ENCODE results near the gene CDH13.

Gene CDH13

GRCh38 chr16:83599789-83600462 lies 973.2 kb downstream of the CDH13 start:
- H3K27me3 Mint-ChIP-seq (ENCODE audit: low read depth), result no peaks in the 10 kb centered on the region
- H3K4me1 Mint-ChIP-seq (ENCODE audit: low read depth), result no peaks in the 10 kb centered on the region
- H3K4me3 Mint-ChIP-seq, result no peak overlapping the region
- no peaks in the 10 kb centered on the region for H3K36me3 Mint-ChIP-seq (ENCODE audit: low read depth)
- no peak overlapping the region for H3K27ac Mint-ChIP-seq
- H3K9me3 Mint-ChIP-seq, result no peaks in the 10 kb centered on the region

DNA sequence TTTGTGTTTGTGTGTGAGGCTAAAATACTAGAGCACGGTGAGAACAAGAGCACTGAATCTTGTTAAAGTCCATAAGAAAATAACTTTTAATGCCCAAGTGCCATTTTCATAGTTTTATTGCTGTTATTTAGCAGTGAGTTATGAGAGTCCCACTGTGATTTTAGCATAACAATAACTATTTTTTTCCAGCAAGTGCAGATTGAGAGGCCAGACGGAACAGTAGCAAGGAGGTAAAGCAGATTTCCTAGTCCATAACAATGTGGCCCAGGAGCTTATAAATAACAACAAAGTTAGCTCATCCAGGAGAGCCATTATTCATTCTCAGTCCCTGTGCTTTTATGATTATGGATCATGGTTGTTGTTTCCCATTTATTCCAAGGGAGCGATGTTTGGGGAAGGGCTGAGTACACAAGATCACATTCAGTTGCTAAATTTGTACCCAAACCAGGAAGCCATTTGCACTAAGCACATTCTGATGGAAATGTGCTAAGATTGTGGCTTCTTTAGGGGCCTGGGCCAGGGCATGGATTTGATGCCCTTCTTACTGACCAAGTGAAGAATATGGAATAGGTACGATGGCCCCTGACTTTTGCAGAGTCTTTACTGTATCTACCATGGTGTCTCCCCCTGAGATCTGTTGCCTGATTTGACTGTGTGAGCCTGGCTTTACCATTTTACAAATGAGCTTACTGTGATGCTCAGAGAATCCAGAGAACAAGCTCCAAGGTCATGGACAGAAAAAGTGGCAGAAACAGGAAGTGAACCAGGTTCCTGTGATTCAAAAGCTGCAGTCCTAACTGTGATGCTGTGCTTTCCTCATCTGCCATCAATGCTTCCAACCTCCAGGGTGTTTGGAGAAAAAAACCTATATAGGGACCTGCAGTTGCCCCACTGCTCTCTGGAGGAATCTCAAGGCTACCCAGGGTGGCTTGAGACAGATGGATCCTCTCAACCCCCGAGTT lies 976.3 kb downstream of the CDH13 start:
- H3K27me3 Mint-ChIP-seq (ENCODE audit: low read depth), result no peaks in the 10 kb centered on the region
- H3K9me3 Mint-ChIP-seq, result no peaks in the 10 kb centered on the region
- H3K4me3 Mint-ChIP-seq, result no peak overlapping the region
- no peaks in the 10 kb centered on the region for H3K4me1 Mint-ChIP-seq (ENCODE audit: low read depth)
- no peaks in the 10 kb centered on the region for H3K36me3 Mint-ChIP-seq (ENCODE audit: low read depth)
- H3K27ac Mint-ChIP-seq, result no peak overlapping the region

DNA sequence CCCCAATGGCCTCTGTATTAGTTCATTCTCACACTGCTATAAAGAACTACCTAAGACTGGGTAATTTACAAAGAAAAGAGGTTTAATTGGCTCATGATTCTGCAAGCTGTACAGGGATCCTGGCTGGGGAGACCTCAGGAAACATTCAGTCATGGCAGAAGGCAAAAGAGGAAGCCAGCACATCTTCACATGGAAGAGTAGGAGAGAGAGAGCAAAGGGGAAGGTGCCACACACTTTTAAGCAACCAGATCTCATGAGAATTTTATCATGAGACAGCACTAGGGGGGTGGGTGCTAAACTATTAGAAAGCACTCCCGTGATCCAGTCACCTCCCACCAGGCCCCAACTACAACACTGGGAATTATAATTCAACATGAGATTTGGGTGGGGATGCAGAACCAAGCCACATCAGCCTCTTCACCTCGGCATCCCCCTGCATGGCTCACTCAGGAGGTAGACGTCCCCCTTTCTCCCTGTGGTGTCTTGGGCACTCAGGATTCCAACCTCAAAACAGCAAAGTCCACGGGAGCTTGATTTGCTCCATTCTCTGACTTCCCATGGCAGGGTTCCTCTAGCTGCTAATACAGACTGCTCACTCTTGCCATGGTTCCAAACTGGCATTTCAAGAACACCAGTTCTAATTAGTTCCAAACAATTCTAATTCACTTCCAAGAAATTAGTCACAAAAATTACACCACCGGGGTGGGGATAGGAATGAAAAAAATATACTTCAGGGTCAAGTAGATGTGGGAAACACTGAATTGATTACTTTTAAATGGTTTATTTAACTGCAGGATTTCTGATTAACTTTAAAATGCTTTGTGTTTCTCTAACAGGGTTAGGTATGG lies 977.2 kb downstream of the CDH13 start:
- Mint-ChIP-seq H3K27ac (no peak overlapping the region), H3K27me3 (ENCODE audit: low read depth) (no peaks in the 10 kb centered on the region), H3K4me3 (no peak overlapping the region), H3K4me1 (ENCODE audit: low read depth) (no peaks in the 10 kb centered on the region), H3K9me3 (no peaks in the 10 kb centered on the region), H3K36me3 (ENCODE audit: low read depth) (no peaks in the 10 kb centered on the region)

DNA sequence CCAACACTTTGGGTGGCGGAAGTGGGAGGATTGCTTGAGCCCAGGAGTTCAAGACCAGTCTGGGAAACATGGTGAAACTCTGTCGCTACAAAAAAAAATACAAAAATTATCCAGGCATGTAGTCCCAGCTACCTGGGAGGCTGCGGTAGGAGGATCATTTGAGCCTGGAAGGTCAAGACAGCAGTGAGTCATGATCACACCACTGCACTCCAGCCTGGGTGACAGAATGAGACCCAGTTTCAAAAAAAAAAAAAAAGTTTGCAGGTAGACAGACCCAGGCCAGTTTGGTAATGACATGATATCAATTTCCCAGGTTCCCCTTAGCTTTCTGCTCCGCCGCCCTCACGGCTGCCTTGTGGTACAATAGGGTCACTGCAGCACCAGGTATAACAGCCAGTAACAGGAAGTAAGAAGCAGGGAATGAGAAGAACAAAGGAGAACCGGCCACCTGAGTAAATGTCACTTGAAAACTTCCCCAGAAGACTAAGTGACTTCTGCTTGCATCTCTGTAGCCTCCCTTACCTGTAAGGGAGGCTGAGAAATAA lies 979.8 kb downstream of the CDH13 start:
- H3K27me3 Mint-ChIP-seq (ENCODE audit: low read depth), result no peaks in the 10 kb centered on the region
- no peak overlapping the region for H3K27ac Mint-ChIP-seq
- no peak overlapping the region for H3K4me3 Mint-ChIP-seq
- no peaks in the 10 kb centered on the region for H3K36me3 Mint-ChIP-seq (ENCODE audit: low read depth)
- no peaks in the 10 kb centered on the region for H3K4me1 Mint-ChIP-seq (ENCODE audit: low read depth)
- no peaks in the 10 kb centered on the region for H3K9me3 Mint-ChIP-seq

GRCh38 chr16:83609178-83609577 lies 982.4 kb downstream of the CDH13 start:
- Mint-ChIP-seq H3K36me3 (ENCODE audit: low read depth) (no peaks in the 10 kb centered on the region), H3K4me3 (no peak overlapping the region), H3K4me1 (ENCODE audit: low read depth) (no peaks in the 10 kb centered on the region), H3K9me3 (no peaks in the 10 kb centered on the region), H3K27ac (no peak overlapping the region), H3K27me3 (ENCODE audit: low read depth) (no peaks in the 10 kb centered on the region)

DNA sequence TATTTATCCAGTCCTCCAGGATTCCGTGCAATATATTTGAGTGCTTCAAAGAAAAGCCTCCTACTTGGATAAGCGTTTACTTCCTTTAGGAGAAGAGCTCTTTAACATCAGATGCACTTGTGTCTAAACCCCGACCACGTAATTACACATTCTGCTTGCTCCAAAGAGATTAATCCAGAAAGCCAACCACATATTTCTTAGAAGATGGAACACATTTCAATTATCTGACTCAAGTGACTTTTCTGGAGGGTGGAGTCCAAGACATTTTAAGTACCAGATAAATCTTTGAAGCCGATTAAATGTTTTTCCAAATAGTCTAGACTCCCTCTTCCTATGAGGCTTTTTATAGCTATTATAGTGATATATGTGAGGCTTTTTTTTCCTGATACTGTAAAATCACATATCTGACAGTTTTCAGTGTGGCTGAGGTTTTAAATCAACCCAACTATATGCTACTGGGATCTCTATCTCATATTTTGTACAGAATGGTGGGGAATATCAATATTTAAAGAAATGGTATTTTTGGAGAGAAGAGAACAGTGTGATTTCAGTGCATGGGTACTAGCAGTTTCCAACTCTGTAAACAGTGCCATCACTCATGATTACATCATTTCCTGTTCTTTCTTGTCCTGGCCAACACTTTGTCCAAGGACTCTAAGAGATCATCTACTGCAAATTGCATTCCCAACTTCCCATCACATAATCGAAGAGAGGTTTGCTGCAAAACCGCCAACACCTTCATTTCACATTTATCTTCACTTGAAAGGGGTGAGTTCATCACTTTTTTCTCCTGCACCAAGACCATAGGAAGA lies 988.6 kb downstream of the CDH13 start:
- Mint-ChIP-seq H3K9me3 (no peaks in the 10 kb centered on the region), H3K36me3 (ENCODE audit: low read depth) (no peaks in the 10 kb centered on the region), H3K4me3 (no peak overlapping the region), H3K27me3 (ENCODE audit: low read depth) (no peaks in the 10 kb centered on the region), H3K4me1 (ENCODE audit: low read depth) (no peaks in the 10 kb centered on the region), H3K27ac (no peak overlapping the region)

DNA sequence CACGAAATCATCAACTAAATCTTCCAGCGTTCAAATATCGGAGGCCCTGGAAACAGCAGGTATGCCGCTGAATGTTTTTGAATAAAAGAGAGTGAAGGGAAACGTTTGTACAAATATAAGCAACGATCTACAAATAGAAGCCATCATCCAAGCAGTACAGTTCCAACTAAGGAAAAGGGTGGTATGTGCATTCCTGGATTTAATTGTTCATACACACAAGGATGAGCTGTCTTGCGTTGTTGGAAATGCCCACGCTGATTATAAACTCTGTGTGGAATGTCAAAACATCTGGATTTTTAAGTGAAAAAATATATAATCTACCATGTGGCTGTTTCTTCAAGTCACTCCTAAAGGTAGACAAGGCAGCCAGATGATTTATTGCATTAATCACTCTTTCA lies 989.2 kb downstream of the CDH13 start:
- H3K36me3 Mint-ChIP-seq (ENCODE audit: low read depth), result no peaks in the 10 kb centered on the region
- no peak overlapping the region for H3K4me3 Mint-ChIP-seq
- no peaks in the 10 kb centered on the region for H3K27me3 Mint-ChIP-seq (ENCODE audit: low read depth)
- no peaks in the 10 kb centered on the region for H3K4me1 Mint-ChIP-seq (ENCODE audit: low read depth)
- no peak overlapping the region for H3K27ac Mint-ChIP-seq
- no peaks in the 10 kb centered on the region for H3K9me3 Mint-ChIP-seq

GRCh38 chr16:83619381-83620150 lies 992.8 kb downstream of the CDH13 start:
- no peaks in the 10 kb centered on the region for H3K4me1 Mint-ChIP-seq (ENCODE audit: low read depth)
- H3K9me3 Mint-ChIP-seq, result no peaks in the 10 kb centered on the region

DNA sequence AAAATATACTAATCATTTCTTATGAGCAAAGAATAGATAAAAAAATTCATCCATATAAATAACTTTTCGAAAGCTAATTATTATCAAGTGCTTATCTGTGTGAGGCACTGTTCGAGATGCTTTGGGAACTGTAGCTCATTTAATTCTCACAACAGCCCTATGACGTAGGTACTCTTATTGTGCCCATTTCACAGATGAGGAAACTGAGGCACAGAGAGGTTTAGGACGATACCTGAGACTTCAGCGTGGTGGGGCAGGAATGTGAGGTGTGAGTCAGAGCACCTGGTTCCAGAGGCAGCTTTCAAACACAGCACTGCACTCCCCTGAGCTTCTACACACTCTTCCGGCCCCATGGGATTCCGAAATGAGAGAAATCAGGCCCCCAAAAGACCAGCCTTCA lies 995.2 kb downstream of the CDH13 start:
- H3K9me3 Mint-ChIP-seq, result no peaks in the 10 kb centered on the region
- no peaks in the 10 kb centered on the region for H3K27me3 Mint-ChIP-seq (ENCODE audit: low read depth)
- H3K27ac Mint-ChIP-seq, result no peak overlapping the region
- H3K36me3 Mint-ChIP-seq (ENCODE audit: low read depth), result no peaks in the 10 kb centered on the region
- no peak overlapping the region for H3K4me3 Mint-ChIP-seq
- H3K4me1 Mint-ChIP-seq (ENCODE audit: low read depth), result no peaks in the 10 kb centered on the region

More at GRCh38 chr16:83619381-83620150, 992.8 kb downstream of the CDH13 start:
- Mint-ChIP-seq H3K36me3 (ENCODE audit: low read depth) (no peaks in the 10 kb centered on the region), H3K27ac (no peak overlapping the region), H3K4me3 (no peak overlapping the region), H3K27me3 (ENCODE audit: low read depth) (no peaks in the 10 kb centered on the region)

- H3K36me3 Mint-ChIP-seq (ENCODE audit: low read depth), result no peaks in the 10 kb centered on the region
- H3K4me1 Mint-ChIP-seq (ENCODE audit: low read depth), result no peaks in the 10 kb centered on the region
- H3K9me3 Mint-ChIP-seq, result no peaks in the 10 kb centered on the region
- no peak overlapping the region for H3K4me3 Mint-ChIP-seq
- H3K27ac Mint-ChIP-seq, result no peak overlapping the region
- no peaks in the 10 kb centered on the region for H3K27me3 Mint-ChIP-seq (ENCODE audit: low read depth)
Observed at GRCh38 chr16:83623091-83623730, 996.4 kb downstream of the CDH13 start.

- Mint-ChIP-seq H3K4me1 (ENCODE audit: low read depth) (no peaks in the 10 kb centered on the region), H3K27me3 (ENCODE audit: low read depth) (no peaks in the 10 kb centered on the region), H3K27ac (no peak overlapping the region), H3K4me3 (no peak overlapping the region), H3K9me3 (no peaks in the 10 kb centered on the region), H3K36me3 (ENCODE audit: low read depth) (no peaks in the 10 kb centered on the region)
Observed at GRCh38 chr16:83623892-83624291, 997.1 kb downstream of the CDH13 start.

DNA sequence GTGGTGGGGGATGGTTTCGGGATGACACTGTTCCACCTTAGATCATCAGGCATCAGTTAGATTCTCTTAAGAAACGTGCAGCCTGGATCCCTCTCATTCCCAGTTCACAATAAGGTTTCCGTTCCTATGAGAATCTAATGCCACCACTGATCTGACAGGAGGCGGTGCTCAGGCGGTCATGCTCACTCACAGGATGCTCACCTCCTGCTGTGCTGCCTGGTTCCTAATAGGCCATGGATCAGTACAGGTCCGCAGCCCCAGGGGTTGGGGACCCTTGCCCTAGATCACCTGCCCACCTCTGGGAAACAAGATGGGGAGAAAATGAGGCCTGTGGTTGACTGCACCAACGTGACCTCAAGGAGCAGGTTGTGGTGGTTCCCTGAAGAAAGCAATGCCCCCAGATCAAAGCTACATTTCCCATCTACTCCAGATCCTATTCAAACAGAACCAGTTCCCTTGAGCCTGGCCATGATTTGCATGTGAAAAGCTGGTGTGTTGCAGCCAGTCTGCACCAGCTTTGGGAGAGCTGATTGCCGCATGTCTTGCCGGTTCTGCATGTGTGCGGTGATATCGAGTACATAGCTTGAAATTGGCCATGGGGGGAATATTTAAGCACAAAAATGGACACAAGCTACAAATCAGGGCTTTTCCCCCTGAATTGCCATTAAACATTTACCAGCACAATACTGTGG lies 997.8 kb downstream of the CDH13 start:
- Mint-ChIP-seq H3K4me1 (ENCODE audit: low read depth) (no peaks in the 10 kb centered on the region), H3K27ac (no peak overlapping the region), H3K36me3 (ENCODE audit: low read depth) (no peaks in the 10 kb centered on the region), H3K4me3 (no peak overlapping the region), H3K27me3 (ENCODE audit: low read depth) (no peaks in the 10 kb centered on the region), H3K9me3 (no peaks in the 10 kb centered on the region)
